Uterus (tissue), 4 donors: ENCODE results near the gene NUDT6. TPM values are rescaled to one million over a fixed set of nuclear protein-coding genes. Genes with fewer than 3 reads are reported as not detected.

Experiments
- DNase-seq, 2 donors: peaks; one replicate each; pipeline ENCODE4 v3.0.0-alpha.2; 2019 to 2020
- H3K27ac ChIP-seq, 2 donors: fragments of 200-600 bp; sonication (generic); 1 replicate in 1 of 2; 2 replicates in 1 of 2; pipeline ENCODE4 v1.5.1; 2016 to 2018
- H3K27me3 ChIP-seq, 2 donors: fragments of 200-600 bp; sonication (generic); one replicate each; pipeline ENCODE4 v1.5.1; 2018 to 2019; ENCODE audit warnings: control low read depth in 1 of 2
- H3K36me3 ChIP-seq, 2 donors: fragments of 200-600 bp; sonication (generic); one replicate each; pipeline ENCODE4 v1.5.1; 2019; ENCODE audit warnings: control low read depth in 1 of 2
- H3K4me1 ChIP-seq, 2 donors: fragments of 200-600 bp; sonication (generic); one replicate each; pipeline ENCODE4 v1.5.1; 2018 to 2019; ENCODE audit warnings: control low read depth in 1 of 2
- H3K4me3 ChIP-seq, 2 donors: fragments of 200-600 bp; sonication (generic); 1 replicate in 1 of 2; 2 replicates in 1 of 2; pipeline ENCODE4 v1.5.1; 2018 to 2019; ENCODE audit warnings: mild to moderate bottlenecking in 1 of 2
- H3K9me3 ChIP-seq, 2 donors: fragments of 200-600 bp; sonication (generic); one replicate each; pipeline ENCODE4 v1.5.1; 2019; ENCODE audit warnings: control low read depth in 1 of 2
- CTCF ChIP-seq, 4 experiments: fragments of 200-600 bp in 2 of 4; fragments of 450-650 bp in 2 of 4; sonication (generic) in 2 of 4; IDR thresholded peaks; one replicate each; pipeline ENCODE4 v1.5.1; 2016 to 2019; ENCODE audit warnings: antibody characterized with exemption in 4 of 4, mild to moderate bottlenecking in 2 of 4, moderate library complexity in 1 of 4
- POLR2A ChIP-seq, 2 donors: fragments of 450-650 bp; IDR thresholded peaks; one replicate each; pipeline ENCODE4 v1.6.1; 2016; ENCODE audit warnings: antibody characterized with exemption in 2 of 2, mild to moderate bottlenecking in 1 of 2, moderate library complexity in 1 of 2
- intact Hi-C: fragments of 100-400 bp; cut with DNase I; formaldehyde crosslinking; loops from one replicate; pipeline ENCODE4 v1.15.1; 2023; ENCODE audit warnings: low total_unique reads
- total RNA-seq, 4 donors: library from RNA; depleted of rRNA in 3 of 4; stranded (reverse); fragments of >200 nt in 3 of 4; gene quantifications; one replicate each; pipeline versions ENCODE4 v1.1.0 to v1.2.4, GENCODE V29; 2014 to 2023
- donor health status: DM: yes; HTN: yes; CAD: no.

The NUDT6 gene
- total RNA-seq, 4 donors from 2014 or later, result 6.9 to 29.4 (median 11.6) TPM

- intact Hi-C loops, result no loop called here
- no peak overlapping the region for H3K4me3 ChIP-seq
- no peaks in the 10 kb centered on the region for H3K9me3 ChIP-seq
- TF ChIP-seq CTCF (IDR thresholded peaks at IDR 0.05) (no peak), POLR2A (IDR thresholded peaks at IDR 0.05) (no peak)
- H3K36me3 ChIP-seq, result no peaks in the 10 kb centered on the region
- H3K4me1 ChIP-seq, result no peaks in the 10 kb centered on the region
- no peak overlapping the region for H3K27ac ChIP-seq
- H3K27me3 ChIP-seq, result no peaks in the 10 kb centered on the region
- DNase-seq, result no peak
Measured at GRCh38 chr4:122908223-122908622, 14.2 kb downstream of the NUDT6 start.

- intact Hi-C loops, result no loop called here
- no peak for TF ChIP-seq CTCF (IDR thresholded peaks at IDR 0.05)
- no peak for TF ChIP-seq POLR2A (IDR thresholded peaks at IDR 0.05)
- Histone ChIP-seq H3K36me3 (no peaks in the 10 kb centered on the region), H3K27ac (no peak overlapping the region), H3K27me3 (no peaks in the 10 kb centered on the region), H3K4me3 (no peak overlapping the region), H3K4me1 (no peaks in the 10 kb centered on the region), H3K9me3 (no peaks in the 10 kb centered on the region)
- DNase-seq, result no peak
Measured at GRCh38 chr4:122906859-122907305, 15.5 kb downstream of the NUDT6 start.

GRCh38 chr4:122903766-122904288 lies 18.6 kb downstream of the NUDT6 start:
- Histone ChIP-seq H3K4me3 (no peak overlapping the region), H3K27ac (no peak overlapping the region), H3K4me1 (no peaks in the 10 kb centered on the region), H3K36me3 (no peaks in the 10 kb centered on the region), H3K9me3 (no peaks in the 10 kb centered on the region), H3K27me3 (no peaks in the 10 kb centered on the region)
- no peak for DNase-seq
- intact Hi-C loops, result no loop called here
- TF ChIP-seq CTCF (IDR thresholded peaks at IDR 0.05) (no peak), POLR2A (IDR thresholded peaks at IDR 0.05) (no peak)

GRCh38 chr4:122901247-122902010 lies 21.0 kb downstream of the NUDT6 start:
- no peaks in the 10 kb centered on the region for H3K9me3 ChIP-seq
- no peak overlapping the region for H3K27ac ChIP-seq
- no peaks in the 10 kb centered on the region for H3K36me3 ChIP-seq
- intact Hi-C loops, result no loop called here
- no peak for TF ChIP-seq CTCF (IDR thresholded peaks at IDR 0.05)
- no peak for TF ChIP-seq POLR2A (IDR thresholded peaks at IDR 0.05)
- no peak for DNase-seq
- no peaks in the 10 kb centered on the region for H3K4me1 ChIP-seq
- H3K27me3 ChIP-seq, result no peaks in the 10 kb centered on the region
- no peak overlapping the region for H3K4me3 ChIP-seq

- H3K4me3 ChIP-seq, result no peak overlapping the region
- intact Hi-C loops, result no loop called here
Measured at GRCh38 chr4:122900314-122900713, 22.1 kb downstream of the NUDT6 start.

More at GRCh38 chr4:122900314-122900713, 22.1 kb downstream of the NUDT6 start:
- H3K4me1 ChIP-seq, result peaks cover 0 to 4% of the 10 kb centered on the region in 2 donors
- H3K27me3 ChIP-seq, result no peaks in the 10 kb centered on the region
- no peaks in the 10 kb centered on the region for H3K9me3 ChIP-seq
- no peak overlapping the region for H3K27ac ChIP-seq
- TF ChIP-seq CTCF (IDR thresholded peaks at IDR 0.05), result no peak
- no peak for DNase-seq
- no peaks in the 10 kb centered on the region for H3K36me3 ChIP-seq
